HG03520 (cell line): ENCODE measurements around the gene ZSCAN5A.
"Not testable (repeated sequence)": the region's sequence is repeated elsewhere in the genome, so short reads cannot be mapped to it uniquely, and the experiment has no call there.

Experiments
- ATAC-seq: cut with Tn5 transposase; IDR thresholded peaks from one replicate; pipeline ENCODE4 v1.9.1; 2021; ENCODE audit warnings: mild to moderate bottlenecking, moderate library complexity; ENCODE audit not compliant: unreplicated experiment

ZSCAN5A gene, protein sequence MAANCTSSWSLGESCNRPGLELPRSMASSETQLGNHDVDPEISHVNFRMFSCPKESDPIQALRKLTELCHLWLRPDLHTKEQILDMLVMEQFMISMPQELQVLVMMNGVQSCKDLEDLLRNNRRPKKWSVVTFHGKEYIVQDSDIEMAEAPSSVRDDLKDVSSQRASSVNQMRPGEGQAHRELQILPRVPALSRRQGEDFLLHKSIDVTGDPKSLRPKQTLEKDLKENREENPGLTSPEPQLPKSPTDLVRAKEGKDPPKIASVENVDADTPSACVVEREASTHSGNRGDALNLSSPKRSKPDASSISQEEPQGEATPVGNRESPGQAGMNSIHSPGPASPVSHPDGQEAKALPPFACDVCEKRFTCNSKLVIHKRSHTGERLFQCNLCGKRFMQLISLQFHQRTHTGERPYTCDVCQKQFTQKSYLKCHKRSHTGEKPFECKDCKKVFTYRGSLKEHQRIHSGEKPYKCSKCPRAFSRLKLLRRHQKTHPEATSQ

DNA sequence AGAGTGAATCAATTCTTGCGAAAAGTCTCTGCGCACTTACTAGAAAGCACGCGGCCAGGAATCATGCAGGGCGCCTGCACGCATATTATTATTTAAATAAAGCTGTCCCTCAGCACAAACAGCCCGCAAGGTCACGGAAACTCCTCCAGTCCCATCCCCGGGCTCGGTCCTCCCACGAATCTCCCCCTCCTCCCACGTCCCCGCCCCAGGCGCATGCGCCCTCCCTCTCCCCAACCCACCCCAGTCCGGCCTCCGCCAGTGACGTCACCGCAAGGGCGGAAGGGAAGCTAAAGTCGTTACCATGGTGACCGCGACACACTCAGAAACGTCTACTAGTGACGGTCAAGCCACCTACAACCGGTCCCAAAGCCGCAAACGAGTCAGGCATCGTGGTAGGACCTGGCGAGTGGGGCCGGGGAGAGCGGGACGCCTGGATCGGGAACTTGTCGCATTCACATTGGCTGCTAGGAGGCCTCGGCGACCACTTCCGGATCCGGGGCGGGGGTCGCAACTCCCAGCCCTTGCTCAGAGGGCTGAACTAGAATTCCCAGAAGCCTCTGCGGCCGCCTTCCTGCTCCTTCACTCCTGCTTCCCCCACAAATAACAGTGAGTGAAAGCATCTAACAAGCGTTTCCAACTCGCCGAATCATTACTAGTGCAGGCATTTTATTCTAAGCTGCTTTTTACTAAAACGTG is at the start of gene ZSCAN5A:
ZSCAN5A (minus strand) TSS at position 459 of the 696 bp plus-strand sequence. CDS start 89,793 bp downstream, outside the sequence.
- ATAC-seq = peak; percentile 60

DNA sequence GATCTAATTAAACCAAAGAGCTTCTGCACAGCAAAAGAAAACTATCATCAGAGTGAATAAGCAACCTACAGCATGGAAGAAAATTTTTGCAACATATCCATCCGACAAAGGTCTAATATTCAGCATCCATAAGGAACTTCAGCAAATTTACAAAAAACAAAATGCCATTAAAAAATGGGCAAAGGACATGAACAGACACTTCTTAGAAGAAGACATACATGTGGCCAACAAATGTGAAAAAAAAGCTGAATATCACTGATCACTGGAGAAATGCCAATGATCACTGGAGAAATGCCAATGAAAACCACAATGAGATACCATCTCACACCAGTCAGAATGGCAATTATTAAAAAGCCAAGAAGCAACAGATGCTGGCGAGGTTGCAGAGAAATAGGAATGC is 46.2 kb upstream of the ZSCAN5A start:
- no peak for ATAC-seq

DNA sequence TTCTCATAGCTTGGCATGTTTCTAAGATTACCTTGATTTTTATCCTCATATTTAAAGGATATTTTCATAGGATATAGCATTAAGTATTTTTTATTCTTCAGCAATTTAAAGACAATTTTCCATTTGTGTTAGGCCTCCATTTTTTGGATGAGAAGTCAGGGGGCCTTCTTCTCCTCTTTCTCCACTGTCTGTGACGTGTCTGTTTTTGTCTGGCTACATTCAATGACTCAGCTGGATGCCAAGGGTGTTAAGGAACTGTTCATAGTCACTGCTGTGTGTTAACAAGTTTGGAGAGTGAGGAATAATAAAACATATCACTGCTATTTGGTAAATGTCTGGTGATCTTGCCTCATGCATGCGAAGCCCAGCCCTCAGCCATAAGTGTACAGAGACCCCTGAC is 42.3 kb upstream of the ZSCAN5A start:
- no peak for ATAC-seq

DNA sequence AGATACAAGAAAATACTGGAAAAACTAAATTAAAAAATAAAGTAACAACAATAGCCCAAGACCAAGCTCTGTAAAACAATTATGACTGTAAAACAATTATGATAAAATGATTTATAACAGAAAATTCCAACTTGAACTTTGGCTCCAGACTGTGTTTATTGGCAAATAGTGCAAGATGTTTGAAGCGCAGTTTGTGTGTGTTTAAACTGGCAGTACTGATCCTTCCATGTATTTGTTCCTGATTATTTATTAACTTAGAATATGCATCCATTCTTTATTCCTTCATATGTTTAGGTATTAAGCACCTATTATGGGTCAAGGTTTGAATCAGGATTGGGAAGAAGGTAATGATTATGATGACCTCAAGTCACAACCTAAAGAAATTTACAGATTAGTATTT is 40.9 kb upstream of the ZSCAN5A start:
- no peak for ATAC-seq

DNA sequence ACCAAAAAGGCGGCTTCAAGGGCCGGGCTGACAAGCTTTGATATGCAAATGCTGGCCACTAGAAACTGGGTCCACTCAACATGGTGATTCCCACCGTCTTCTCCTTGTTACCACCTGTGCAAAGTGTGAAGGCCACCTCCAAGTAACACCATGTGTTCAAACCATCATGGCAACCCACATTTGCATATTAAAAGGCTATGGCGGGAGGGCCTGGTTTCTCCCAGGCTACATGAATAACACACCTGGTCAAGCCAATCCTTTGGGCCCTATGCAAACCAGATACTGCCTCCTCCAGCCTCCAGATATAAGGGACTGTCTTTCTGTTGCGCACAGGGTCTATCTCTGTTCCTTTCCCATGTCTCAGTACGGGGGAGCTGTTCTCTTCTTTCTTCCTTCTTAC is 36.6 kb upstream of the ZSCAN5A start:
- no peak for ATAC-seq

DNA sequence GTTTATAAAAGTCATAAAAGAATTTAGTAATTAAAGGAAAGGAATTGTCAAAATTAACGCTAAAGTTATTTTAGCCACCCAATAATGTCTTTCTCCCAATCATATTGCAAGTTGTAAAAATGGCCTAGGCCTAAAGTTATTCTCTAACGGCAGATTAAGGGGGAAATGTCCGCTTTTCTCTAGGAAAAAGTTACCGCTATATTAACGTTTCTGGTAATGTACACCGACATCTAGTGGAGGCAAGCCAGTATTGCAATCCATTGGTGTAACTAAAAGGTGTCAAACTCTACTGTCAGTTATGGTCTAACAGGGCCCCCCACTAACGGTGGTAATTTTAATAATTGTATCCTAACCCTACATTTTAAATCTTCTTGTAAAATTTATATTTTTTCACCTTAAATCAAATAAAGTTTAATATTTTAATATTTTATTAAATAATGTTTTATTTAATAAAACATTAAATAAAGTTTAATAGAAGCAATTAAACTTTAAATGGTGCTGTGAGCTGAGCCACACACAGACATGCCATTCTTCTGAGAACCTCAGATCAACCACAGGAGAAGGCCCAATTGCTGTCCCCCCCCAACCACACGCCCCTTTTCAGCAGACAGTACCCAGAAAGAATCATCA is 35.9 kb upstream of the ZSCAN5A start:
- ATAC-seq = no peak

DNA sequence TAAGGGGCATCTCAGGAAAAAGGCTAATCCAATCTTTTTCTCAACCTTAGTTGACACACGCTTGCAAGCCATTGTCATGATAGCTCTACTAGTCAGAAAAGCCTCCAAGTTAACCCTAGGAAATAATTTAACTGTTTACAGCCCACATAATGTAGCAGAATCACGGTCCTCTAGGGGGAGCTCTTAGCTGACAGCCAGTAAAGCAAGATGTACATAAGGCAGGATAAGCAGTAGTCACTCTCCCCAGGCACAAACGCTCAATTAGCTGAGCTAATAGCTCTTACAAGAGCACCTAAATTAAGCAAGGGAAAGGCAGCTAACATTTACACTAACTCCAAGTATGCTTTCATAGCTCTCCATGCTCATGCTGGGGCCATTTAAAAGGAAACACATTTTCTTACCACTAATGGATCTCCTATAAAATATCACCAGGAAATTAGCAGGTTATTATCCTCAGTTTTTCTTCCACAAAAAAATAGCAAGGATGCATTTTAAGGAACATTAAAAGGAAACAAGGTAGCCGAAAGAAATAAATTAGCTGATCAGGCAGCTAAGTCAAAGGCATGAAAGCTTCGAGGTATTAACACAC is 33.7 kb upstream of the ZSCAN5A start:
- no peak for ATAC-seq

DNA sequence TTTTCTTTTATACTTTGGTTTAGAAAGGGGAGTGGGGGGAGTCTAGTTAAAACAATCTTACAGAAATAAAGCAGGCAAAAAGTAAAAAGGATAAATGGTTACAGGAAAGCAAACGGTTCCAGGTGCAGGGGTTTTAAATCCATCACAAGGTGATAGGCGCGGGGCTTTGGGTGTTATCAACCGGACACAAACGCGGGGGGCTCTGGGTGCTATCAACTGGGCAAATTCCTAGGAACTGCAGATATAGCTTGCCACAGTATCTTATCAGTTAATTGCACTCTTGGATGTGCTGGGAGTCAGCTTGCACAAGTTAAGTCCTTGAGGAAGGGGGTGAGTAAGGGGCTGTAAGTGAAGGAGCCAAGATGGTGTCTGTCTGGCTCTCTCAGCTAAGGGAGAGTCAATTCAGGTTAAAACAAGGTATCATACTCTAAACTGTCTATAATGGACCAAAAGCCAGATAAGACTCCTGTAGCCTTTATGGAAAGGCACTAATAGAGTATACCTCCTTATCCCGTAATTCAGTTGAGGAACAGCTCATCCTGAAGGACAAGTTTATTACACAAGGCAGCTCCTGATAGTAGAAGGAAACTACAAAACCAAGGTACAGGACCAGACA is 32.6 kb upstream of the ZSCAN5A start:
- ATAC-seq = no peak

DNA sequence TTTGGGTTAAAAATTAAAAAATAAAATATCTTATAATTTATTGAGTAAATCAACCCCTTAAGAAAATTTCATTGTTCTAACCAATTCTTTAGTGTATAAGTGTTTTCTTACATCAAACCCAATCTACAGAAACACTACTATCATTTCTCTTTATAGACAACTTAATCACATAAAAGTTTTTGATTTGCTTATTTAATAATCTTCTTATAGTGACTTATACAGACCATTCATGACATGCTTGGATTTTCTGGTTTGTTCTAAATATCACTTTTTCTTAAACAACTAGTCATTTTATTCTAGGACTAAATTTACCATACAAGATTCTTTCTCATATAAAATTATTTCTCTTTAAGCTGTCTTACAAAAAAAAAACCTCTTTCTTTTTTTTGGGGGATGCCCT is 27.3 kb upstream of the ZSCAN5A start:
- no peak for ATAC-seq

DNA sequence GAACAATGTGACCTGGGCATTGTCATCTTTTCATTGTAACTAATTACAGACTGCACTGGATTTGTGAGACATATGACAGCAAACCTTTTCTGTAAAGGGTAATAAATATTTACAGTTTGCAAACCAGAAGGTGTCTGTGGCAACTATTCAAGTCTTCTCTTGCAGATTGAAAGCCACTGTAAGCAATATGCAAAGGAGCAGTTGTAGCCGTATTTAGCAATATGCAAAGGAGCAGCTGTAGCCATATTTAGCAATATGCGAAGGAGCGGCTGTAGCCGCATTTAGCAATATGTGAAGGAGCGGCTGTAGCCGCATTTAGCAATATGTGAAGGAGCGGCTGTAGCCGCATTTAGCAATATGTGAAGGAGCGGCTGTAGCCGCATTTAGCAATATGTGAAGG is 24.4 kb upstream of the ZSCAN5A start:
- not testable (repeated sequence) for ATAC-seq

DNA sequence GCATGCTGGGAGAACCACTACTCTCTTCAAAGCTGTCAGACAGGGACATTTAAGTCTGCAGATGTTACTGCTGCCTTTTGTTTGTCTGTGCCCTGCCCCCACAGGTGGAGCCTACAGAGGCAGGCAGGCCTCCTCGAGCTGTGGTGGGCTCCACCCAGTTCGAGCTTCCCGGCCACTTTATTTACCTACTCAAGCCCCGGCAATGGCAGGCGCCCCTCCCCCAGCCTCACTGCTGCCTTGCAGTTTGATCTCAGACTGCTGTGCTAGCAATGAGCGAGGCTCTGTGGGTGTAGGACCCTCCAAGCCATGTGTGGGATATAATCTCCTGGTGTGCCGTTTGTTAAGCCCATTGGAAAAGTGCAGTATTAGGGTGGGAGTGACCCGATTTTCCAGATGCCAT is 22.4 kb upstream of the ZSCAN5A start:
- ATAC-seq = not testable (repeated sequence)

DNA sequence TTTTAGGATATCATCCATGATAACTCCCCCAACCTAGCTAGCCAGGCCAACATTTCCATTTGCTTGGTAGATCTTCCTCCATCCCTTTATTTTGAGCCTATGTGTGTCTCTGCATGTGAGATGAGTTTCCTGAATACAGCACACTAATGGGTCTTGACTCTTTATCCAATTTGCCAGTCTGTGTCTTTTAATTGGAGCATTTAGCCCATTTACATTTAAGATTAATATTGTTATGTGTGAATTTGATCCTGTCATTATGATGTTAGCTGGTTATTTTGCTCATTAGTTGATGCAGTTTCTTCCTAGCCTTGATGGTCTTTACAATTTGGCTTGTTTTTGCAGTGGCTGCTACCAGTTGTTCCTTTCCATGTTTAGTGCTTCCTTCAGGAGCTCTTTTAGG is 20.7 kb upstream of the ZSCAN5A start:
- ATAC-seq = not testable (repeated sequence)

DNA sequence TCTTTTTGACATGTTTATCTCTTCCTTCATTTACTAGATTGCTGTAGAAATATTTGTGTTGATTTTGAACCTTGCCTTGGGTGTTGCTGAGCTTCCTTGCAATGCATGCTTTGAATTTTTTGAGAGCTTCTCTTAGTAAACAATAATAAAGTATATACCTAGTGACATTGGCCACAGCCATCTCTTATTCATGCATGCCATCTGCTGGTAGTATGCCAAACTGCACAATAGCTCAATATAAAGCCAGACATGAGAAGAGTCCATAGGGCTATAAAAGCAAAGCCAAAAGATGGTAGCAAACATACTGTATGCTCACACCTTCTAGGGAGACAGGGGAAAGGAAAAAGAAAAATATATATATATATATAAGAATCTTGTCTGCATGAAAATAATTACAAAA is 18.9 kb upstream of the ZSCAN5A start:
- ATAC-seq = no peak

DNA sequence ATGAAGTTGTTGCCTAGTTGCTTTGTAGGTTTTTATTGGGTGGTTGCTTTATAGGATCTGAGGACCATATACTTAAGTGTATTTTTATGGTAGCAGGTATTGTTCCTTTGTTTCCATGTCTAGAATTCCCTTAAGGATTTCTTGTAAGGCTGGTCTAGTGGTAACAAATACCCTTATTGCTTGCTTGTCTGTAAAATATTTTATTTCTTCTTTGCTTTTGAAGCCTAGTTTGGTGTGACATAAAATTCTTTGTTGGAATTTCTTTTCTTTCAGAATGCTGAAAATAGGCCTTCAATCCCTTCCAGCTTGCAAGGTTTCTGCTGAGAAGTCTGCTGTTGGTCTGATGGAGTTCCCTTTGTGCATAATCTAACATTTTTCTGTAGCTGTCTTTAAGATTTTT is 18.1 kb upstream of the ZSCAN5A start:
- ATAC-seq = no peak

DNA sequence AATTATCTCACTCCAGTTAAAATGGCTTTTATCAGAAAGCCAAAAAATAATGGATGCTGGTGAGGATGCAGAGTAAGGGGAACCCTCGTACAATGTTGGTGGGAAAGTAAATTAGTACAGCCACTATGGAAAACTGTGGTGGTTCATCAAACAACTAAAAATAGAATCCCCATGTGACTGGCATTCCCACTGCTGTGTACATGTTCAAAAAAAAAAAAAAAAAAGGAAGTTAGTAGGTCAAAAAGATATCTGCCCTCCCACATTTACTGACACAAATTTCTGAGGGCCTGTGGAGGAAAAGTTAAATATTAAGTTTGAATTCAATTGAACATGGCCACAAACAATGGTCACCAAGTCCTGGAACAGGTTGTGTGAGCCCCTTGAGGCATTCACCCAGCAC is 9.8 kb upstream of the ZSCAN5A start:
- ATAC-seq = no peak

DNA sequence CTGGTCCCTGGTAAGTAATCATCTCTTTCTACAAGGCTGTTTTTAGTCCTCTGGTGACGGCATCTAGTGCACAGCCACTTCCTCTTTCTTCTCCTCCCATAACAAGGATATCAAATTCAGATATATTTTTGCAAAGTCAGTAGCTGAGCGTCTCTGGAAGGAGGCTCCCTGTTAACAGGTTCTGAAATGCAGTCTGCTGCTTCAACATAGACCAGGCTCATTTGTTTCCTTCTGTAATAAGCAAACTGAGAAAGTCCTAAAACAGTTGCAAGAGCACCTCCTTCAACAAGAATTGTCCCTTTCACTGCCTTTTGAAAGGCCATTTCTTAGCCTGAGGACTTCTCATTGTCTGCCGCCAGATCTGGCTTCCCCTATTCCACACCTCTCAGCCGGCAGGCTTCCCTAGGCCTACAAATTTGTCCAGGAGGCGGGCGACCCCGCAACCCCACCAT is 7.4 kb upstream of the ZSCAN5A start:
- ATAC-seq = no peak

DNA sequence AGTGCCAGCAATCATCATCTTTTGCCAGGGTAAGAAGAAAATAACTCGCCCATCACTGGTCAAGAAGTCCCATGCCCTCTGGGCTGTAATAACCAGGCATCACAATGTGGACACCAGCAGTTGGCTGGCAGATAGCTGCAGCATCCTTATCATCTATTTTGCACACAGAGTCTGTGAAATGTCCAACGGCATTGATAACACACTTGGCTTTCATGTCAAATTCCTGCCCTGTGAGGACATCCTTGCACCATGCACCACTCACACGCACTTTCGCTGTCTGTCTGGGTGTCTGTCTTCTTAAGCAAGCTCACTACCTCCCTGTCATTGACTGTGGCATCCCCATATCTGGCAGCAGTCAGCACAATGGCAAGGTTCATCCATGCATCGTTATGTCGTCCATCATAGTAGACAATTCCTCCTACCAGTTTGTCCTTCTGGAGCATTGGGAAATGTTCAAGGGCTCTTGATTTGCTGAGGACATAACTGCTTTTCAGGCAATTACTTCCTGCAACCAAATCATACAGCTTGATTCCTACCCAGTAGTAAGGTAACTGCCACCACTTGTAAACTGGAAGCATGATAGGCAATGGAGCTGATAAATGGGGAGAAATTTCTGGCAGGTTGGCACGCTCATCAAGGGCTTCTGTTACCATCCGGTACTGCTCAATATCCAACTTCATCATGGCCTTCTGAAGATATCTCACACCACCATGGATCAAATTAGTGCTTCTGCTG is 6.8 kb upstream of the ZSCAN5A start:
- no peak for ATAC-seq

DNA sequence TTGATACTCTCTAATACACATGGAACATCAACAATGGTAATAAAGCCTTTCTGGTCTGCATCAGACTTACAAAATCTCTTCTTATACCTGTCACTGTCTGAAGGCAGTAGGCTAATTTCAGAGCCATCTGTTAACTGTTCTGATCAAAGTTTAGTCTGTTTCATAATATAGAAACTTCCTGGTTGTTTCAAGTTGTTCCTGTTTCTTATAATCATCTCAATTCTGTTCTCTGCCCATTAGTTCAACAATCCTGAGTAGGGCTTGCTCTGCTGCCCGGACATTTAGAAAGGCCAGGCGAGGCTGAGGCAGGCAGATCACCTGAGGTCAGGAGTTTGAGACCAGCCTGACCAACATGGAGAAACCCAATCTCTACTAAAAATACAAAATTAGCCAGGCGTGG is 5.4 kb upstream of the ZSCAN5A start:
- no peak for ATAC-seq

DNA sequence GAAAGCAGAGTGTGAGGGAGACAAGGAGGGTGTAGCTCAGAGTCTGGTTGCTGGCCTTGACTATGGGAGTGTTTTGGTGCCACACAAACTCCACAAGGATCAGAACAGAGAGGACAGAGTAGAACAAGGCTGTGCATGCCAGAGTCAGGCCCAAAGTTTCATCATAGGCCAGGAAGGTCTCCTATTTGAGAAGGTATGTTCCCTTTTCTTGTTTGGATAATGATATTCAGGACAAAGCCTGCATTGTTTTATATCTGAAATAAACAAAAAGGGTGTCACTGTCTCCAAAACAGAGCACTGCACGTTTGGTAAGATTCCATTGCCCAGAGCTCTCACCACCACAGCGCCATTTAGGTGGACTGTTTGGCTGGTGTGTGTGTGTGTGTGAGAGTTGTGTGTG is 3.1 kb upstream of the ZSCAN5A start:
- ATAC-seq = no peak

DNA sequence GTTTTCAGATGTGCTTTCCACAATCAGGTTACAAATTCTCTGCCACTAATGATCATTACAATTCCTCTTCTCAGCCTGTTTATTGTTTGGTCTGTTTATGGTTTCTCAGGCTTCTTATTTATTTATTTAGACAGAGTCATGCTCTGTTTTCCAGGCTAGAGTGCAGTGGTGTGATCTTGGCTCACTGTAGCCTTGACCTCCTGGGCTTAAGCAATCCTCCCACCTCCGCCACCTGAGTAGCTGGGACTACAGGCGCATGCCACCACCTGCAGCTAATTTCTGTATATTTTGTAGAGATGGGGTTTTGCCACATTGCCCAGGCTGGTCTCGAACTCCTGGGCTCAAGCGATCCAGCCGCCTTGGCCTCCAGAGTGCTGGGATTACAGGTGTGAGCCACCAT is 2.1 kb upstream of the ZSCAN5A start:
- no peak for ATAC-seq
